A549 (cell line): ENCODE results near the gene LRRC2.
"Not testable (repeated sequence)": the region's sequence is repeated elsewhere in the genome, so short reads cannot be mapped to it uniquely, and the experiment has no call there.

Experiments
- CTCF ChIP-seq: fragments of >200 bp; sonication (Bioruptor Twin); formaldehyde crosslinking; IDR thresholded peaks from 3 replicates; pipeline ENCODE4 v1.5.1; 2016
- POLR2A ChIP-seq: IDR thresholded peaks from 2 replicates; pipeline ENCODE4 v1.6.1; 2012; ENCODE audit warnings: mild to moderate bottlenecking, low read length

DNA sequence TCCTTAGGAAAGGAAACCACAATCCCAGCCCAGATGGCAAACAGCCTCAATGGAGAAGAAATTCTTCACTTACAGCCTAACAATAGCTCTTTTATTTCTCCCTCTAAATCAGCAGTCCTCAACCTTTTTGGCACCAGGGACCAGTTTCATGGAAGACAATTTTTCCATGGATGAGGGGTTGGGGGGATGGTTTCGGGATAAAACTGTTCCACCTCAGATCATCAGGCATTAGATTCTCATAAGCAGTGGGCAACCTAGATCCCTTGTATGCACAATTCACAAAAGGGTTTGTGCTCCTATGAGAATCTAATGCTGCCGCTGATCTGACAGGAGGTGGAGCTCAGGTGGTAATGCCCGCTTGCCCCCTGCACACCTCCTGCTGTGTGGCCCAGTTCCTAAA is 17.5 kb downstream of the LRRC2 start:
- TF ChIP-seq POLR2A, CTCF: not testable (repeated sequence)
